A673 (cell line): Measurements from ENCODE around the gene GABRG3. TPM values are rescaled to one million over a fixed set of nuclear protein-coding genes. Genes with fewer than 3 reads are reported as not detected.

Source experiments
- BruUV-seq: library from RNA; stranded (reverse); fragments of 400-500 nt; replicated peaks from 2 replicates; lab custom pipeline; 2021; lab: Mats Ljungman, UMichigan
- CTCF ChIA-PET: fragments of 300-600 bp; sonication (Branson Sonifier 250); formaldehyde crosslinking; loops from one replicate; lab custom pipeline; 2022; ENCODE audit warnings: antibody characterized with exemption; lab: Charles Lee
- POLR2A ChIA-PET: fragments of 300-600 bp; sonication (Branson Sonifier 250); formaldehyde crosslinking; loops from one replicate; lab custom pipeline; 2022; ENCODE audit warnings: antibody characterized with exemption; ENCODE audit not compliant: low non-redundant PET; lab: Charles Lee
- DNase-seq: peaks from one replicate; pipeline ENCODE4 v3.0.0-alpha.2; 2015; ENCODE audit warnings: low spot score
- H3K27ac ChIP-seq: fragments of 200-600 bp; sonication (generic); 2 replicates; pipeline ENCODE4 v1.5.1; 2016; ENCODE audit warnings: mixed run types, low read depth, mild to moderate bottlenecking, mixed read lengths, antibody characterized with exemption, low read length; ENCODE audit not compliant: poor library complexity, severe bottlenecking
- H3K27me3 ChIP-seq: fragments of 200-600 bp; sonication (generic); replicated peaks from 2 replicates; pipeline ENCODE4 v1.6.1; 2017; ENCODE audit warnings: mixed run types, low read depth, mild to moderate bottlenecking, mixed read lengths, antibody characterized with exemption, low read length; ENCODE audit not compliant: insufficient read depth, poor library complexity
- H3K36me3 ChIP-seq: fragments of 200-600 bp; sonication (generic); 2 replicates; pipeline ENCODE4 v1.6.1; 2016; ENCODE audit warnings: mixed run types, mild to moderate bottlenecking, mixed read lengths, antibody characterized with exemption, low read length; ENCODE audit not compliant: insufficient read depth, poor library complexity, severe bottlenecking
- H3K4me1 ChIP-seq: fragments of 200-600 bp; sonication (generic); 2 replicates; pipeline ENCODE4 v1.6.1; 2017; ENCODE audit warnings: mixed run types, mild to moderate bottlenecking, mixed read lengths, antibody characterized with exemption, low read length; ENCODE audit not compliant: insufficient read depth, poor library complexity, severe bottlenecking
- H3K4me3 ChIP-seq: fragments of 200-600 bp; sonication (generic); 2 replicates; pipeline ENCODE4 v1.5.1; 2016; ENCODE audit warnings: low read depth, mixed run types, mild to moderate bottlenecking, mixed read lengths, low read length; ENCODE audit not compliant: poor library complexity, severe bottlenecking
- H3K9me3 ChIP-seq: fragments of 200-600 bp; sonication (generic); 2 replicates; pipeline ENCODE4 v1.6.1; 2016; ENCODE audit warnings: mixed run types, low read depth, mild to moderate bottlenecking, mixed read lengths, antibody characterized with exemption, low read length; ENCODE audit not compliant: poor library complexity, severe bottlenecking
- CTCF ChIP-seq: fragments of 300-800, 200-600 bp; sonication (generic); conservative IDR thresholded peaks from 2 replicates; pipeline ENCODE4 v1.5.1; 2017; ENCODE audit warnings: low read depth, mild to moderate bottlenecking, antibody characterized with exemption, low read length, moderate library complexity, mixed read lengths
- EZH2 ChIP-seq: fragments of 200-600 bp; sonication (generic); IDR thresholded peaks from 2 replicates; pipeline ENCODE4 v1.6.1; 2017; ENCODE audit warnings: borderline replicate concordance, low read depth, mild to moderate bottlenecking, mixed read lengths, antibody characterized with exemption, low read length; ENCODE audit not compliant: poor library complexity, severe bottlenecking
- intact Hi-C: fragments of 100-400 bp; cut with micrococcal nuclease; formaldehyde crosslinking; loops from one replicate; pipeline ENCODE4 v1.10.0; 2022; ENCODE audit not compliant: unreplicated experiment
- total RNA-seq: library from RNA; stranded (reverse); gene quantifications from 2 replicates; pipeline ENCODE4 v1.2.3, GENCODE V29; 2021

GABRG3 gene
- total RNA-seq, 1 experiment from 2014 or later: not detected

- Histone ChIP-seq H3K9me3 (peaks cover 54% of the 10 kb centered on the region), H3K27ac (no peak overlapping the region), H3K4me1 (no peaks in the 10 kb centered on the region), H3K27me3 (no peaks in the 10 kb centered on the region), H3K4me3 (no peak overlapping the region), H3K36me3 (no peaks in the 10 kb centered on the region)
- POLR2A ChIA-PET: no interaction called here
- CTCF ChIA-PET: no interaction called here
- TF ChIP-seq EZH2 (no peak), CTCF (no peak)
- DNase-seq: no peak
- intact Hi-C loops: no loop called here
- no TSS peak for BruUV-seq
These were observed 437.4 kb downstream of the GABRG3 start for GRCh38 chr15:27408428-27408827.

- Histone ChIP-seq H3K36me3 (no peaks in the 10 kb centered on the region), H3K9me3 (peaks cover 46% of the 10 kb centered on the region), H3K27ac (no peak overlapping the region), H3K27me3 (no peaks in the 10 kb centered on the region), H3K4me1 (no peaks in the 10 kb centered on the region), H3K4me3 (no peak overlapping the region)
- POLR2A ChIA-PET: no interaction called here
- no peak for DNase-seq
- BruUV-seq: no TSS peak
- CTCF ChIA-PET: no interaction called here
- no peak for TF ChIP-seq CTCF
- no peak for TF ChIP-seq EZH2
- intact Hi-C loops: no loop called here
These were observed 440.1 kb downstream of the GABRG3 start for GRCh38 chr15:27410996-27411605.

GRCh38 chr15:27412415-27412814, 441.4 kb downstream of the GABRG3 start:
- no peak overlapping the region for H3K4me3 ChIP-seq
- no peaks in the 10 kb centered on the region for H3K4me1 ChIP-seq
- ChIA-PET POLR2A (no interaction called here), CTCF (no interaction called here)
- H3K9me3 ChIP-seq: peaks cover 46% of the 10 kb centered on the region
- H3K27me3 ChIP-seq: no peaks in the 10 kb centered on the region
- no peak for DNase-seq
- intact Hi-C loops: no loop called here
- TF ChIP-seq EZH2 (no peak), CTCF (no peak)
- H3K36me3 ChIP-seq: no peaks in the 10 kb centered on the region
- H3K27ac ChIP-seq: no peak overlapping the region
- BruUV-seq: no TSS peak
